AG04450 (cell line): ENCODE data around the gene FOXJ3. TPM values are rescaled to one million over a fixed set of nuclear protein-coding genes. Genes with fewer than 3 reads are reported as not detected.

Source experiments
- CTCF ChIA-PET: fragments of 300-600, 350-600 bp; formaldehyde crosslinking; extraction: SDS; loops from one replicate; lab custom pipeline; 2022; ENCODE audit warnings: antibody characterized with exemption, inconsistent platforms; lab: Charles Lee
- POLR2A ChIA-PET: fragments of 350-600 bp; formaldehyde crosslinking; extraction: SDS; loops from one replicate; lab custom pipeline; 2021; ENCODE audit warnings: antibody characterized with exemption, inconsistent platforms; lab: Yijun Ruan, JAX
- DNase-seq: peaks from one replicate; pipeline ENCODE4 v3.0.0-alpha.2; 2011; ENCODE audit warnings: low read depth, low spot score
- H3K27ac ChIP-seq: one replicate; pipeline ENCODE4 v1.5.1; 2012; ENCODE audit warnings: low read depth, low read length, control low read depth
- H3K27me3 ChIP-seq: one replicate; pipeline ENCODE4 v1.6.0; 2012; ENCODE audit warnings: low read length; ENCODE audit not compliant: control insufficient read depth, insufficient read depth
- H3K4me3 ChIP-seq: 2 replicates; pipeline ENCODE4 v1.5.1; 2011; ENCODE audit warnings: mild to moderate bottlenecking, low read depth, low read length, control low read depth
- H3K9me3 ChIP-seq: 2 replicates; pipeline ENCODE4 v1.5.1; 2012; ENCODE audit warnings: low read length; ENCODE audit not compliant: control insufficient read depth, insufficient read depth
- polyA plus RNA-seq: library from polyadenylated mRNA; depleted of rRNA; stranded (reverse); fragments of >200 nt; gene quantifications from 2 replicates; pipeline ENCODE4 v1.2.3, GENCODE V29; 2011
- TF ChIP-seq, protein P1 (sequence below): IDR thresholded peaks from 2 replicates; pipeline ENCODE4 v1.5.1; 2011; ENCODE audit warnings: low read depth, low read length, control low read depth, inconsistent platforms

FOXJ3 gene
- polyA plus RNA-seq, 1 experiment, result 36.2 TPM

DNA sequence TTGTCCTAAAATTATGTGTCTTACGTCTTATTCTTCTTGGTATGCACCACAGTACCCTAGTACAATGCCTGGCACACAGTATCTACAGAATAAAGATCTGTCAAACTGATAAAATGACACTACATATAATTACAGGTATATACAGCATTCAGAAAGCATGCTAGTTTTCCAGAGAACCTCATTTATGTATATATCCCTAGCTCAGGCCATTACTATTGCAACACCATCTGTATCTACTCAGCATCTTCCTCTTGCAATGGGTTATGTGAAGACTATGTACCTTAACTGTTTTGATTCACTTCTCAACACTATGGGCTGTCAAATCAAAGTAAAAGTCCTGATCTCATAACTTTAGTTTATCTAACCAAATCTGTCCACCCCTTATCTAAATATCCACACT is 112.0 kb downstream of the FOXJ3 start:
- H3K27me3 ChIP-seq, result no peaks in the 10 kb centered on the region
- CTCF ChIA-PET, result interaction anchor here (1.4 kb wide), 1 partner anchor 49 kb away, joined by 4 read pairs; no protein-coding TSS in a partner anchor
- H3K27ac ChIP-seq, result no peak overlapping the region
- TF ChIP-seq, protein P1, sequence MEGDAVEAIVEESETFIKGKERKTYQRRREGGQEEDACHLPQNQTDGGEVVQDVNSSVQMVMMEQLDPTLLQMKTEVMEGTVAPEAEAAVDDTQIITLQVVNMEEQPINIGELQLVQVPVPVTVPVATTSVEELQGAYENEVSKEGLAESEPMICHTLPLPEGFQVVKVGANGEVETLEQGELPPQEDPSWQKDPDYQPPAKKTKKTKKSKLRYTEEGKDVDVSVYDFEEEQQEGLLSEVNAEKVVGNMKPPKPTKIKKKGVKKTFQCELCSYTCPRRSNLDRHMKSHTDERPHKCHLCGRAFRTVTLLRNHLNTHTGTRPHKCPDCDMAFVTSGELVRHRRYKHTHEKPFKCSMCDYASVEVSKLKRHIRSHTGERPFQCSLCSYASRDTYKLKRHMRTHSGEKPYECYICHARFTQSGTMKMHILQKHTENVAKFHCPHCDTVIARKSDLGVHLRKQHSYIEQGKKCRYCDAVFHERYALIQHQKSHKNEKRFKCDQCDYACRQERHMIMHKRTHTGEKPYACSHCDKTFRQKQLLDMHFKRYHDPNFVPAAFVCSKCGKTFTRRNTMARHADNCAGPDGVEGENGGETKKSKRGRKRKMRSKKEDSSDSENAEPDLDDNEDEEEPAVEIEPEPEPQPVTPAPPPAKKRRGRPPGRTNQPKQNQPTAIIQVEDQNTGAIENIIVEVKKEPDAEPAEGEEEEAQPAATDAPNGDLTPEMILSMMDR, result no peak
- no peak for DNase-seq
- H3K4me3 ChIP-seq, result no peak overlapping the region
- POLR2A ChIA-PET, result no interaction called here
- no peaks in the 10 kb centered on the region for H3K9me3 ChIP-seq

DNA sequence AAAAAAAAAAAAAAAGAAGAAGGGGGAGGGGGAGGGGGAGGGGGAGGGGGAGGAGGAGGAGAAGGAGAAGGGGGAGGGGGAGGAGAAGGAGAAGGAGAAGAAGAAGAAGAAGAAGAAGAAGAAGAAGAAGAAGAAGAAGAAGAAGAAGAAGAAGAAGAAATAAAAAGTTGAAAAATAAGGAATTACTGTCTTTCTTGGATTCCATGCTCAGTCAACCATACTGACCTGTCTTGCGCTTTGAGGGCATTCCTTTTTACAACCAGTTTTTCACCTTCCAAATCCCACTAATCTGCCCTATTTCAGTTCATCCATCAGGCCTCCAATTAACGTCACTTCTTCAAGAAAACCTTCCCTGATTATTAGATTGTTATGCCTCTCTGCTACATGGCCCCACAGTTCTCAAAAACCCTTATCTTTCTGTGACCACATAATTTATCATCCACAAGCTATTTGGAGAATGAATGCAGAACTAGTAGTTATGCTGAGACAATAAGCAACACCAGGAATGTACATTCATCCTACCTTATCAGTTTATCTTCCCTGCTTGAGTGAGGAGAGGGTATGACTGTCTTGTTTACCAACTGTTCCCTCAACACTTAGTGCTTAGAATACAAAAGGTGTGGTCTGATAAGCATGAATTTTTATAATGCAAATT is 113.0 kb downstream of the FOXJ3 start:
- Histone ChIP-seq H3K27ac (no peak overlapping the region), H3K27me3 (no peaks in the 10 kb centered on the region), H3K9me3 (no peaks in the 10 kb centered on the region), H3K4me3 (no peak overlapping the region)
- no peak for DNase-seq
- ChIA-PET POLR2A (no interaction called here), CTCF (no interaction called here)
- TF ChIP-seq, protein P1, result no peak

DNA sequence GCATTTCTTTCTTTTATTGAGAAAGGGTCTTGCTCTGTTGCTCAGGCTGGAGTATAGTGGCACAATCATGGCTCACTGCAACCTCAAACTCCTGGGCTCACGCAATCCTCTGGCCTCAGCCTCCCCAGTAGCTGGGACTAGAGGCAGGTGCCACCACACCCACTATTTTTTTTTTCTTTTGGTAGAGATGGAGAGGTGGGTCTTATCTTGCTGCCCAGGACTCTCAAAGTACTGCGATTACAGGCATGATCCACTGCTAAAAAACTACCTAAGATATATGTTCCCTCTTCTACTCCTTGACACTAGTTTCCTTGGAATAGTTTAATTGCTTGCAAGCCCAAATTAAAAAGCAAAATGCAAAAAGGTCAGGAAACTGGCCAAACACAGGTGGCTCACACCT is 113.6 kb downstream of the FOXJ3 start:
- H3K4me3 ChIP-seq, result no peak overlapping the region
- POLR2A ChIA-PET, result no interaction called here
- H3K9me3 ChIP-seq, result no peaks in the 10 kb centered on the region
- H3K27me3 ChIP-seq, result no peaks in the 10 kb centered on the region
- no peak for DNase-seq
- H3K27ac ChIP-seq, result no peak overlapping the region
- CTCF ChIA-PET, result no interaction called here
- TF ChIP-seq, protein P1, result no peak

DNA sequence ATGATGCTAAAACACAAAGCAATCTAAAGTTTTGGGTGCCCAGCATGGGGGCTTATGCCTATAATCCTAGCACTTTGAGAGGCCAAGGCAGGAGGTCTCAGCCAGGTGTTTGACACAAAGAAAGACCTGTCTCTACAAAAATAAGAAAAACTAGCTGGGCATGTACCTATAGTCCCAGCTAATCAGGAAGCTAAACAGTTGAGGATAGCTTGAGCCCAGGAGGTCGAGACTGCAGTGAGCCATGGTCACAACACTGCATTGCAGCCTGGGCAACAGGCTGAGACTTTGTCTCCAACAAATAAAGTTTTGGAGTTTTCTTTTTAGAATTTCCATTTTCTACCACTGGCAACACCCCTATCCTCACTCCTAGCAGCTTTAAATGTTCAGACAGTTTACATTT is 115.4 kb downstream of the FOXJ3 start:
- CTCF ChIA-PET, result no interaction called here

DNA sequence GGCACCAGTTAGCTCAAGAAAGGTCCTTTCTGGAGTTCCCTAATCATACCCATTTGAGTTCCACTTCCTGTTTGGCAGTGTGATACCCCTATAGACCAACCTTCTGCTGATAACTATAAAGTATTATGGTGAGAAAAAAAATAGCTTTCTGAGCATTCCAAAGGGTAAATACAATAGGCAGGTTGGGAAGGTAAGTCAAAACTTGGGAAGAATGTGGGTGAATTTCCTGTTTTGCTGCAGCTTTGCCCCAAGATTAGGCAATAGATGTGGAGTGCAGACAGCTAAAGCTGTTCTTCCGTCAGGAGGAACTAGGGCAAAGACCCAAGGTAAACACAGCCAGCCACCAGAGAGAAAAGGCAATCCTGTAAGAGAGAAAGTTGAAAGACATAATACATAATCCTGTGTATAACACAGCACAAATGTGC is 120.6 kb downstream of the FOXJ3 start:
- POLR2A ChIA-PET, result no interaction called here
- no peaks in the 10 kb centered on the region for H3K27me3 ChIP-seq
- CTCF ChIA-PET, result interaction anchor here (1.5 to 3.6 kb wide), 2 partner anchors 37 to 41 kb away, joined by 4 to 19 read pairs; no protein-coding TSS in a partner anchor
- no peak for DNase-seq
- TF ChIP-seq, protein P1, result no peak
- H3K9me3 ChIP-seq, result no peaks in the 10 kb centered on the region
- no peak overlapping the region for H3K27ac ChIP-seq
- no peak overlapping the region for H3K4me3 ChIP-seq

More for the DNA sequence above, 115.4 kb downstream of the FOXJ3 start:
- Histone ChIP-seq H3K9me3 (no peaks in the 10 kb centered on the region), H3K4me3 (no peak overlapping the region), H3K27ac (no peak overlapping the region), H3K27me3 (no peaks in the 10 kb centered on the region)
- DNase-seq, result no peak
- POLR2A ChIA-PET, result no interaction called here
- TF ChIP-seq, protein P1, result no peak
